A172 (cell line): Measurements from ENCODE around the gene TYW1. TPM values are rescaled to one million over a fixed set of nuclear protein-coding genes. Genes with fewer than 3 reads are reported as not detected.
"Not testable (repeated sequence)": the region's sequence is repeated elsewhere in the genome, so short reads cannot be mapped to it uniquely, and the experiment has no call there.

ENCODE experiments used
- DNase-seq: peaks from one replicate; pipeline ENCODE4 v3.0.0-alpha.2; 2015; ENCODE audit warnings: low spot score
- total RNA-seq: library from RNA; depleted of rRNA; stranded (reverse); fragments of >200 nt; shearing (Covaris generic); gene quantifications from 2 replicates; pipeline ENCODE4 v1.2.3, GENCODE V29; 2014

TYW1 gene
- total RNA-seq, 1 experiment from 2014 or later: 33.5 TPM

- not testable (repeated sequence) for DNase-seq
These were observed 46.9 kb downstream of the TYW1 start for GRCh38 chr7:67043559-67043930.

GRCh38 chr7:67045496-67045995, 48.9 kb downstream of the TYW1 start:
- DNase-seq: no peak

- DNase-seq: not testable (repeated sequence)
These were observed 50.2 kb downstream of the TYW1 start for GRCh38 chr7:67046819-67047218.

GRCh38 chr7:67049908-67050307, 53.3 kb downstream of the TYW1 start:
- DNase-seq: not testable (repeated sequence)

- not testable (repeated sequence) for DNase-seq
These were observed 55.5 kb downstream of the TYW1 start for GRCh38 chr7:67052161-67052560.

GRCh38 chr7:67056683-67057082, 60.0 kb downstream of the TYW1 start:
- no peak for DNase-seq

- not testable (repeated sequence) for DNase-seq
These were observed 64.7 kb downstream of the TYW1 start for GRCh38 chr7:67061321-67061720.

GRCh38 chr7:67062802-67063201, 66.2 kb downstream of the TYW1 start:
- not testable (repeated sequence) for DNase-seq

- DNase-seq: peak; percentile 80
These were observed 70.5 kb downstream of the TYW1 start for GRCh38 chr7:67066950-67067622.

GRCh38 chr7:67076120-67076519, 79.5 kb downstream of the TYW1 start:
- not testable (repeated sequence) for DNase-seq

GRCh38 chr7:67082880-67083279, 86.2 kb downstream of the TYW1 start:
- not testable (repeated sequence) for DNase-seq

GRCh38 chr7:67089261-67089660, 92.6 kb downstream of the TYW1 start:
- not testable (repeated sequence) for DNase-seq

- not testable (repeated sequence) for DNase-seq
These were observed 94.4 kb downstream of the TYW1 start for GRCh38 chr7:67091053-67091452.

GRCh38 chr7:67098031-67098430, 101.4 kb downstream of the TYW1 start:
- DNase-seq: not testable (repeated sequence)

GRCh38 chr7:67099406-67099805, 102.8 kb downstream of the TYW1 start:
- DNase-seq: not testable (repeated sequence)

GRCh38 chr7:67100038-67100437, 103.4 kb downstream of the TYW1 start:
- not testable (repeated sequence) for DNase-seq

- DNase-seq: no peak
These were observed 104.3 kb downstream of the TYW1 start for GRCh38 chr7:67100956-67101361.

- DNase-seq: not testable (repeated sequence)
These were observed 108.3 kb downstream of the TYW1 start for GRCh38 chr7:67104937-67105336.

- DNase-seq: peak; percentile 24
These were observed 108.7 kb downstream of the TYW1 start for GRCh38 chr7:67105377-67105776.

- DNase-seq: not testable (repeated sequence)
These were observed 109.6 kb downstream of the TYW1 start for GRCh38 chr7:67106255-67106654.

- not testable (repeated sequence) for DNase-seq
These were observed 114.7 kb downstream of the TYW1 start for GRCh38 chr7:67111342-67111741.

- DNase-seq: not testable (repeated sequence)
These were observed 118.0 kb downstream of the TYW1 start for GRCh38 chr7:67114483-67115246.

GRCh38 chr7:67120491-67120890, 123.9 kb downstream of the TYW1 start:
- not testable (repeated sequence) for DNase-seq
